ENCODE data around the gene WDR36. TPM values are rescaled to one million over a fixed set of nuclear protein-coding genes. Genes with fewer than 3 reads are reported as not detected.
"Not testable (repeated sequence)": the region's sequence is repeated elsewhere in the genome, so short reads cannot be mapped to it uniquely, and the experiment has no call there.

Gene WDR36
- total RNA-seq, 1 donor from 2014 or later, result 41.8 TPM

- no peak for DNase-seq (ENCODE audit: low read depth)
Observed at GRCh38 chr5:111134864-111135263, 42.7 kb downstream of the WDR36 start.

- DNase-seq (ENCODE audit: low read depth), result peak; percentile 32
Observed at GRCh38 chr5:111135363-111135762, 43.2 kb downstream of the WDR36 start.

GRCh38 chr5:111135946-111136345 is 43.8 kb downstream of the WDR36 start:
- DNase-seq (ENCODE audit: low read depth), result peak; percentile 92

- no peak for DNase-seq (ENCODE audit: low read depth)
Observed at GRCh38 chr5:111138096-111138495, 45.9 kb downstream of the WDR36 start.

- not testable (repeated sequence) for DNase-seq (ENCODE audit: low read depth)
Observed at GRCh38 chr5:111141471-111141870, 49.3 kb downstream of the WDR36 start.

GRCh38 chr5:111142932-111143331 is 50.8 kb downstream of the WDR36 start:
- DNase-seq (ENCODE audit: low read depth), result no peak

- DNase-seq (ENCODE audit: low read depth), result peak; percentile 98
Observed at GRCh38 chr5:111143910-111144309, 51.8 kb downstream of the WDR36 start.

- DNase-seq (ENCODE audit: low read depth), result no peak
Observed at GRCh38 chr5:111144352-111144930, 52.3 kb downstream of the WDR36 start.

- no peak for DNase-seq (ENCODE audit: low read depth)
Observed at GRCh38 chr5:111146053-111146452, 53.9 kb downstream of the WDR36 start.

- no peak for DNase-seq (ENCODE audit: low read depth)
Observed at GRCh38 chr5:111147502-111147901, 55.4 kb downstream of the WDR36 start.

- no peak for DNase-seq (ENCODE audit: low read depth)
Observed at GRCh38 chr5:111151998-111152397, 59.9 kb downstream of the WDR36 start.

- no peak for DNase-seq (ENCODE audit: low read depth)
Observed at GRCh38 chr5:111153483-111153882, 61.3 kb downstream of the WDR36 start.

- no peak for DNase-seq (ENCODE audit: low read depth)
Observed at GRCh38 chr5:111153945-111154344, 61.8 kb downstream of the WDR36 start.

GRCh38 chr5:111158105-111158744 is 66.1 kb downstream of the WDR36 start:
- peak; percentile 86 for DNase-seq (ENCODE audit: low read depth)

- no peak for DNase-seq (ENCODE audit: low read depth)
Observed at GRCh38 chr5:111159845-111160244, 67.7 kb downstream of the WDR36 start.

GRCh38 chr5:111163000-111163399 is 70.9 kb downstream of the WDR36 start:
- DNase-seq (ENCODE audit: low read depth), result no peak

GRCh38 chr5:111165058-111165457 is 72.9 kb downstream of the WDR36 start:
- DNase-seq (ENCODE audit: low read depth), result no peak

- no peak for DNase-seq (ENCODE audit: low read depth)
Observed at GRCh38 chr5:111167551-111167950, 75.4 kb downstream of the WDR36 start.

GRCh38 chr5:111168608-111169007 is 76.5 kb downstream of the WDR36 start:
- no peak for DNase-seq (ENCODE audit: low read depth)

- DNase-seq (ENCODE audit: low read depth), result no peak
Observed at GRCh38 chr5:111169269-111169668, 77.1 kb downstream of the WDR36 start.

GRCh38 chr5:111170279-111170678 is 78.1 kb downstream of the WDR36 start:
- DNase-seq (ENCODE audit: low read depth), result no peak

- DNase-seq (ENCODE audit: low read depth), result no peak
Observed at GRCh38 chr5:111172504-111172903, 80.4 kb downstream of the WDR36 start.

- DNase-seq (ENCODE audit: low read depth), result no peak
Observed at GRCh38 chr5:111173476-111173875, 81.3 kb downstream of the WDR36 start.

Measured in myocyte (in vitro differentiated cells).